Stomach (tissue), 9 donors: Measurements from ENCODE around the gene SBF2. TPM values are rescaled to one million over a fixed set of nuclear protein-coding genes. Genes with fewer than 3 reads are reported as not detected.

Source experiments
- DNase-seq, 2 donors: peaks; one replicate each; pipeline versions ENCODE4 v3.0.0 to v3.0.0-alpha.2; 2013 to 2019
- H3K27ac ChIP-seq, 5 donors: fragments of 200-600 bp in 4 of 5; sonication (generic) in 4 of 5; one replicate each; pipeline ENCODE4 v1.5.1; 2013 to 2019; ENCODE audit warnings: mild to moderate bottlenecking in 1 of 5, moderate library complexity in 1 of 5
- H3K27me3 ChIP-seq, 3 donors: fragments of 200-600 bp; sonication (generic); one replicate each; pipeline ENCODE4 v1.5.1; 2017 to 2019; ENCODE audit warnings: mixed run types in 1 of 3
- H3K36me3 ChIP-seq, 4 donors: fragments of 200-600 bp; sonication (generic); 1 replicate in 3 of 4; 2 replicates in 1 of 4; pipeline ENCODE4 v1.5.1; 2016 to 2019
- H3K4me1 ChIP-seq, 4 donors: fragments of 200-600 bp; sonication (generic); one replicate each; pipeline ENCODE4 v1.5.1; 2016 to 2019
- H3K4me3 ChIP-seq, 4 donors: fragments of 200-600 bp; sonication (generic) in 3 of 4; one replicate each; pipeline ENCODE4 v1.5.1; 2016 to 2019; ENCODE audit warnings: mild to moderate bottlenecking in 1 of 4
- H3K9me3 ChIP-seq, 4 donors: fragments of 200-600 bp; sonication (generic); one replicate each; pipeline ENCODE4 v1.5.1; 2016 to 2019
- CTCF ChIP-seq, 7 experiments: fragments of 450-650 bp in 4 of 7; fragments of 200-600 bp in 3 of 7; sonication (generic) in 3 of 7; IDR thresholded peaks; one replicate each; pipeline ENCODE4 v1.5.1; 2016 to 2019; ENCODE audit warnings: antibody characterized with exemption in 7 of 7, control low read depth in 2 of 7, mild to moderate bottlenecking in 1 of 7
- EP300 ChIP-seq: sonication (generic); formaldehyde crosslinking; IDR thresholded peaks from one replicate; pipeline ENCODE4 v1.6.1; 2017; ENCODE audit warnings: antibody characterized with exemption
- POLR2A ChIP-seq, 4 donors: fragments of 450-650 bp; IDR thresholded peaks; one replicate each; pipeline ENCODE4 v1.6.1; 2016; ENCODE audit warnings: antibody characterized with exemption in 4 of 4, control low read depth in 2 of 4, mild to moderate bottlenecking in 1 of 4, moderate library complexity in 1 of 4
- POLR2AphosphoS5 ChIP-seq, 3 donors: sonication (generic); formaldehyde crosslinking; IDR thresholded peaks; one replicate each; pipeline ENCODE4 v1.6.1; 2016; ENCODE audit warnings: antibody characterized with exemption in 3 of 3
- WGBS, 5 donors: extraction: QIAGEN DNeasy Blood & Tissue Kit in 3 of 5; methylation state at CpG; one replicate each; pipeline versions ENCODE4 v1.1.5 to v1.1.7; 2013 to 2018; 5-methylcytosine and 5-hydroxymethylcytosine counted together
- intact Hi-C: fragments of 100-400 bp; cut with DNase I; formaldehyde crosslinking; loops from one replicate; pipeline ENCODE4 v1.15.1; 2023; ENCODE audit warnings: low total_unique reads
- polyA plus RNA-seq, 3 donors: library from polyadenylated mRNA; stranded (reverse); fragments of 200-250 nt; gene quantifications; one replicate each; pipeline ENCODE4 v1.2.3, GENCODE V29; 2013
- total RNA-seq, 5 donors: library from RNA; depleted of rRNA; stranded (reverse); fragments of >200 nt; gene quantifications; one replicate each; pipeline versions ENCODE4 v1.1.0 to v1.2.3, GENCODE V29; 2014 to 2016
- donor health status: healthy with polysubstance abuse.
- donor health status: Bipolar disorder and iron deficiency.
- donor health status: healthy.

SBF2 gene
- total and polyA plus RNA-seq, 8 donors: 8.6 to 260 (median 37.2) TPM

- intact Hi-C loops: no loop called here
- no peak for DNase-seq
- no peak overlapping the region for H3K4me3 ChIP-seq
- 83 to 96% (median 93%) methylated on average over 1 of the region's 1 CpG for WGBS, 5 donors
- peaks cover 0 to 17% (median 8%) of the 10 kb centered on the region in 4 donors for H3K4me1 ChIP-seq
- H3K9me3 ChIP-seq: no peaks in the 10 kb centered on the region
- H3K27ac ChIP-seq: no peak overlapping the region
- H3K36me3 ChIP-seq: peaks cover 0 to 35% (median 19%) of the 10 kb centered on the region in 4 donors
- TF ChIP-seq POLR2A (IDR thresholded peaks at IDR 0.05) (no peak), CTCF (IDR thresholded peaks at IDR 0.05) (no peak), POLR2AphosphoS5 (IDR thresholded peaks at IDR 0.05) (no peak), EP300 (no peak)
- H3K27me3 ChIP-seq: no peaks in the 10 kb centered on the region
Measured at GRCh38 chr11:9817191-9817590, 476.8 kb downstream of the SBF2 start.

DNA sequence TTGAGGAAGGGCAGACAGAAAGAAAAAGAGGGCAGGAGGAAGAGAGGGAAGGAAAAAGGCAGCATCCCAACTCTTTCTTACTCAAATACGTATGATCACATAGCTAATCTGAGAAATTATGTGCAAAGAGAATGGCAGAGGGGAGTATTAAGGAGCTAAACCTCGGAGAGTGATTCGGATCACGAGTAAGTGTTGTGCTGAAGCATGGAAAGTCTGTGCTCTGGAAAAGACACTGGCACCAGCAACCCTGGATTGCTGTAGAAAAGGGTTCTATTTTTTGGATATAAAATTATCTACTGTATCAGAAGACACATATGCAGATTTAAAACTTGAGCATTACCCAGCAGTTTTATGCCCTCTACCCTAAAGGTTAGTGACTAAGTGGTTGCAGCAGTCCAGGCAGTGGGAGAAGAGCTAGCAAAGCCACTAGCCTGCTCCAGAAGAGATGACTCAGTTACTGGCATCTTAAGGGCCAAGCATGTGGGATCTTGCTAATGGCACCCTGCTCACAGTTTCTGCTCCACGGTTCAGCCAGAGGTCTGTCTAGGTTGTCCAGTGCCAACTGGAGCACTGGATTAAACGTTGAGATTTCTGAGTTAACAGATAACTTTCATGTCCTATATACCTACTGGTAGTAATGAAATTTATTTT lies 478.4 kb downstream of the SBF2 start:
- no peaks in the 10 kb centered on the region for H3K9me3 ChIP-seq
- H3K4me3 ChIP-seq: no peak overlapping the region
- H3K27ac ChIP-seq: no peak overlapping the region
- WGBS, 5 donors: 79 to 93% (median 86%) methylated on average over 6 of the region's 6 CpGs
- no peaks in the 10 kb centered on the region for H3K27me3 ChIP-seq
- intact Hi-C loops: no loop called here
- H3K4me1 ChIP-seq: peaks cover 0 to 4% (median 2%) of the 10 kb centered on the region in 4 donors
- TF ChIP-seq EP300: no peak
- TF ChIP-seq POLR2A (IDR thresholded peaks at IDR 0.05): no peak
- TF ChIP-seq POLR2AphosphoS5 (IDR thresholded peaks at IDR 0.05): no peak
- TF ChIP-seq CTCF (IDR thresholded peaks at IDR 0.05): no peak
- peaks cover 0 to 50% (median 34%) of the 10 kb centered on the region in 4 donors for H3K36me3 ChIP-seq
- no peak for DNase-seq

- Histone ChIP-seq H3K4me3 (no peak overlapping the region), H3K9me3 (no peaks in the 10 kb centered on the region), H3K36me3 (peaks cover 0 to 50% (median 35%) of the 10 kb centered on the region in 4 donors), H3K27me3 (no peaks in the 10 kb centered on the region), H3K27ac (no peak overlapping the region), H3K4me1 (no peaks in the 10 kb centered on the region)
- intact Hi-C loops: no loop called here
- DNase-seq: no peak
- TF ChIP-seq CTCF (IDR thresholded peaks at IDR 0.05) (no peak), POLR2AphosphoS5 (IDR thresholded peaks at IDR 0.05) (no peak), EP300 (no peak), POLR2A (IDR thresholded peaks at IDR 0.05) (no peak)
Measured at GRCh38 chr11:9814108-9814507, 479.9 kb downstream of the SBF2 start.

- 79 to 89% (median 86%) methylated on average over 7 of the region's 7 CpGs for WGBS, 5 donors
- intact Hi-C loops: no loop called here
- no peaks in the 10 kb centered on the region for H3K9me3 ChIP-seq
- no peaks in the 10 kb centered on the region for H3K27me3 ChIP-seq
- no peak overlapping the region for H3K4me3 ChIP-seq
- no peak overlapping the region for H3K27ac ChIP-seq
- no peak for DNase-seq
- TF ChIP-seq CTCF (IDR thresholded peaks at IDR 0.05) (no peak), EP300 (no peak), POLR2A (IDR thresholded peaks at IDR 0.05) (no peak), POLR2AphosphoS5 (IDR thresholded peaks at IDR 0.05) (no peak)
- H3K36me3 ChIP-seq: peaks cover 7 to 69% (median 59%) of the 10 kb centered on the region in 4 donors
- peaks cover 0 to 18% (median 4%) of the 10 kb centered on the region in 4 donors for H3K4me1 ChIP-seq
Measured at GRCh38 chr11:9808943-9809342, 485.1 kb downstream of the SBF2 start.
